ENCODE measurements around the gene CACNA1C. TPM values are rescaled to one million over a fixed set of nuclear protein-coding genes. Genes with fewer than 3 reads are reported as not detected.

The CACNA1C gene
- total RNA-seq, 2 donors from 2014 or later = 70.0 to 127 TPM

GRCh38 chr12:2297004-2297403 lies 244.2 kb downstream of the CACNA1C start:
- no peak for ATAC-seq (ENCODE audit: insufficient number of reproducible peaks, low FRiP score, low read depth)
- Histone ChIP-seq H3K4me1 (ENCODE audit: control insufficient read depth in 1 of 2, low read depth in 2 of 2) (peaks cover 27 to 98% of the 10 kb centered on the region in 2 donors), H3K36me3 (no peaks in the 10 kb centered on the region)

GRCh38 chr12:2297658-2298057 lies 244.9 kb downstream of the CACNA1C start:
- DNase-seq (ENCODE audit: low spot score) = no peak
- TF ChIP-seq CTCF (IDR thresholded peaks at IDR 0.05) = no peak
- peaks cover 27 to 98% of the 10 kb centered on the region in 2 donors for H3K4me1 ChIP-seq (ENCODE audit: control insufficient read depth in 1 of 2, low read depth in 2 of 2)
- H3K9me3 ChIP-seq = no peaks in the 10 kb centered on the region
- H3K27ac ChIP-seq = no peak overlapping the region
- ATAC-seq (ENCODE audit: insufficient number of reproducible peaks, low FRiP score, low read depth) = no peak
- no peaks in the 10 kb centered on the region for H3K27me3 ChIP-seq (replicated peaks; ENCODE audit: insufficient read depth)
- no peak overlapping the region for H3K4me3 ChIP-seq
- no peaks in the 10 kb centered on the region for H3K36me3 ChIP-seq

More at GRCh38 chr12:2297004-2297403, 244.2 kb downstream of the CACNA1C start:
- DNase-seq (ENCODE audit: low spot score) = no peak
- Histone ChIP-seq H3K27ac (no peak overlapping the region), H3K4me3 (no peak overlapping the region), H3K27me3 (replicated peaks; ENCODE audit: insufficient read depth) (no peaks in the 10 kb centered on the region), H3K9me3 (no peaks in the 10 kb centered on the region)
- TF ChIP-seq CTCF (IDR thresholded peaks at IDR 0.05) = no peak

GRCh38 chr12:2298556-2299200 lies 245.9 kb downstream of the CACNA1C start:
- H3K27ac ChIP-seq = no peak overlapping the region
- DNase-seq (ENCODE audit: low spot score) (no peak), ATAC-seq (ENCODE audit: insufficient number of reproducible peaks, low FRiP score, low read depth) (no peak)
- TF ChIP-seq CTCF (IDR thresholded peaks at IDR 0.05) = no peak
- no peaks in the 10 kb centered on the region for H3K36me3 ChIP-seq
- H3K27me3 ChIP-seq (replicated peaks; ENCODE audit: insufficient read depth) = no peaks in the 10 kb centered on the region
- H3K4me1 ChIP-seq (ENCODE audit: control insufficient read depth in 1 of 2, low read depth in 2 of 2) = peaks cover 32 to 99% of the 10 kb centered on the region in 2 donors
- no peak overlapping the region for H3K4me3 ChIP-seq
- no peaks in the 10 kb centered on the region for H3K9me3 ChIP-seq

GRCh38 chr12:2299206-2299605 lies 246.4 kb downstream of the CACNA1C start:
- no peak overlapping the region for H3K27ac ChIP-seq
- TF ChIP-seq CTCF (IDR thresholded peaks at IDR 0.05) = no peak
- no peak for DNase-seq (ENCODE audit: low spot score)
- H3K9me3 ChIP-seq = no peaks in the 10 kb centered on the region
- no peaks in the 10 kb centered on the region for H3K27me3 ChIP-seq (replicated peaks; ENCODE audit: insufficient read depth)
- no peak overlapping the region for H3K4me3 ChIP-seq
- peaks cover 31 to 99% of the 10 kb centered on the region in 2 donors for H3K4me1 ChIP-seq (ENCODE audit: control insufficient read depth in 1 of 2, low read depth in 2 of 2)
- no peak for ATAC-seq (ENCODE audit: insufficient number of reproducible peaks, low FRiP score, low read depth)
- H3K36me3 ChIP-seq = no peaks in the 10 kb centered on the region

GRCh38 chr12:2300168-2300567 lies 247.4 kb downstream of the CACNA1C start:
- no peak overlapping the region for H3K4me3 ChIP-seq
- no peaks in the 10 kb centered on the region for H3K9me3 ChIP-seq
- H3K27ac ChIP-seq = peak overlapping the region in 1 of 2 donors; percentile 71
- H3K4me1 ChIP-seq (ENCODE audit: control insufficient read depth in 1 of 2, low read depth in 2 of 2) = peaks cover 29 to 99% of the 10 kb centered on the region in 2 donors
- H3K27me3 ChIP-seq (replicated peaks; ENCODE audit: insufficient read depth) = no peaks in the 10 kb centered on the region
- H3K36me3 ChIP-seq = no peaks in the 10 kb centered on the region
- no peak for TF ChIP-seq CTCF (IDR thresholded peaks at IDR 0.05)
- DNase-seq (ENCODE audit: low spot score) (no peak), ATAC-seq (ENCODE audit: insufficient number of reproducible peaks, low FRiP score, low read depth) (no peak)

Data from thoracic aorta (tissue), 2 donors.